WERI-Rb-1 (cell line): Measurements from ENCODE around the gene KIAA1549.
"Not testable (repeated sequence)": the region's sequence is repeated elsewhere in the genome, so short reads cannot be mapped to it uniquely, and the experiment has no call there.

ENCODE experiments used
- DNase-seq: peaks from one replicate; pipeline ENCODE4 v3.0.0-alpha.2; 2020
- H3K27ac ChIP-seq: fragments of 250-450 bp; sonication (Bioruptor Pico); 2 replicates; pipeline ENCODE4 v1.5.1; 2020; ENCODE audit warnings: mild to moderate bottlenecking, moderate library complexity
- H3K27me3 ChIP-seq: fragments of 250-450 bp; sonication (Bioruptor Pico); 2 replicates; pipeline ENCODE4 v1.5.1; 2021; ENCODE audit warnings: mild to moderate bottlenecking, low read depth, moderate library complexity; ENCODE audit not compliant: insufficient read depth, severe bottlenecking
- H3K36me3 ChIP-seq: fragments of 250-450 bp; sonication (Bioruptor Pico); 2 replicates; pipeline ENCODE4 v1.5.1; 2020; ENCODE audit warnings: mild to moderate bottlenecking, moderate library complexity
- H3K4me3 ChIP-seq: 2 replicates; pipeline ENCODE4 v1.5.1; 2011; ENCODE audit warnings: low read depth, mild to moderate bottlenecking, control low read depth, low read length
- H3K9me3 ChIP-seq: fragments of 250-450 bp; sonication (Bioruptor Pico); 2 replicates; pipeline ENCODE4 v1.5.1; 2021; ENCODE audit warnings: mild to moderate bottlenecking, moderate library complexity; ENCODE audit not compliant: severe bottlenecking
- TF ChIP-seq, protein P1 (sequence below): IDR thresholded peaks from 2 replicates; pipeline ENCODE4 v1.5.1; 2011; ENCODE audit warnings: low read depth, mild to moderate bottlenecking, control low read depth, inconsistent platforms, low read length

The KIAA1549 gene

DNA sequence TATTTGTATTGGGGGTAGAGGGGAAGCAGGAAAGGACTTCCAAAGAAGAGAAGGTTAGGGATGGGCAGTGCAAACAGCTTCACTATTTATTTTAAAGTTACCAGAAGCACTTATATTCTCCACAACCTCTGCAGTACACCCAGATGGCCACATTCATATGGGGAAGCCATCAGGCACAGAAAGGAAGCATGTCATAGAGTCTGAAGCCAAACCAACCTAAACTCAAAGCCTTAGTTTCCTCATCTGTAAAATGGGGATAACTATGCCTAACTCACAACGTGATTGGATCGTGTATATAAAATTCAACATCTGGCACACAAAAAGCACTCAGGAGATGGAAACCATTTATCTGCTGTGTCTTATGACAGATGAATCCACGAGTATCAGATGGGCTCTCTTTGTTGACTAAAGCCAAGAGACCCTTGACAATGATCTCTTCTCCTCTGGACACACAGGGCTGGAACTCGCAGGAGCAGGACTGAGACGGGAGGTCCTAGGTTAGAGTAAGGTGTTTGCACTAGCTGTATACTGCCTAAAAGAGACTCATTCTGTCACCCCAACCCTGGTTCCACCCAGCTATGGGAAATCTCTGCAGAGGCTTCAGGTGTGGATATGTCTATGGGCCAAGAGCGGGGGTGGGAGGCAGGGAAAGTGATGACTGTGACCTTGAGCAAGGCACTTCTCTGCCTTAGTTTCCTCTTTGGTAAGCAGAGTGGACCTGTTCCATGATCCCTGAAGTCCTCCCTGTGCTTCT is 1.8 kb downstream of the KIAA1549 start:
- Histone ChIP-seq H3K27me3 (no peaks in the 10 kb centered on the region), H3K4me3 (no peak overlapping the region), H3K36me3 (no peaks in the 10 kb centered on the region), H3K27ac (no peak overlapping the region), H3K9me3 (no peaks in the 10 kb centered on the region)
- TF ChIP-seq, protein P1, sequence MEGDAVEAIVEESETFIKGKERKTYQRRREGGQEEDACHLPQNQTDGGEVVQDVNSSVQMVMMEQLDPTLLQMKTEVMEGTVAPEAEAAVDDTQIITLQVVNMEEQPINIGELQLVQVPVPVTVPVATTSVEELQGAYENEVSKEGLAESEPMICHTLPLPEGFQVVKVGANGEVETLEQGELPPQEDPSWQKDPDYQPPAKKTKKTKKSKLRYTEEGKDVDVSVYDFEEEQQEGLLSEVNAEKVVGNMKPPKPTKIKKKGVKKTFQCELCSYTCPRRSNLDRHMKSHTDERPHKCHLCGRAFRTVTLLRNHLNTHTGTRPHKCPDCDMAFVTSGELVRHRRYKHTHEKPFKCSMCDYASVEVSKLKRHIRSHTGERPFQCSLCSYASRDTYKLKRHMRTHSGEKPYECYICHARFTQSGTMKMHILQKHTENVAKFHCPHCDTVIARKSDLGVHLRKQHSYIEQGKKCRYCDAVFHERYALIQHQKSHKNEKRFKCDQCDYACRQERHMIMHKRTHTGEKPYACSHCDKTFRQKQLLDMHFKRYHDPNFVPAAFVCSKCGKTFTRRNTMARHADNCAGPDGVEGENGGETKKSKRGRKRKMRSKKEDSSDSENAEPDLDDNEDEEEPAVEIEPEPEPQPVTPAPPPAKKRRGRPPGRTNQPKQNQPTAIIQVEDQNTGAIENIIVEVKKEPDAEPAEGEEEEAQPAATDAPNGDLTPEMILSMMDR = no peak
- no peak for DNase-seq

DNA sequence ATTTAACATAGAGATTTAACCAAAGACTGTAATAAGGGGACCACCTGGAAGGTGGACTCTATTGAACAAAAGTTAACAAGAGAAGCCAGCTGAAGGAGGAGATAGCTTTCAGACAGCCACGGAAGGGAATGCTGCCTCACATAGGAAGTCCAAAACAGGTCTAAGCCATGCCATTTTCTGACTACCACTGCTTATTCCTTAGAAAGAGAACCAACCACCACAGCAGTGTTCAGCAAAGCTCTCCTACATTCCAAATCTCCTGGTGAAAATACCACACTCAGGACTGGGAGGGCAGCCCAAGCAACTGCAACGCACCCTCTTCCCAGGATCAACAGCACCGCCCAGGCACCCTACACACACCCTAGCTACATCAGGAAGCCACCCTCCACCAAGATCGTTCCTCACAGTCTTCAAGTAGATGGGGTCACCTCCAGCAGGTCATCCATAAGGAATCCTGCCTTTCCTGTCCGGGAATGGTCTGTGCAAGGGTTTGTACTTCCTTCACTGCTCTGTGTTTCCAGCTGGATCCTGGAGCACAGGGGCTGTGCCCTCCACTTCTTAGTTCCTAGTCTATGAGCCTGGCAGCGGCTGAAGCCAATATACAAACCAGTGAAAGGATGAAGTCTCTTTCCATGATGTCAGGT is 2.5 kb downstream of the KIAA1549 start:
- H3K27me3 ChIP-seq = no peaks in the 10 kb centered on the region
- no peaks in the 10 kb centered on the region for H3K9me3 ChIP-seq
- no peak overlapping the region for H3K4me3 ChIP-seq
- no peak overlapping the region for H3K27ac ChIP-seq
- no peaks in the 10 kb centered on the region for H3K36me3 ChIP-seq
- TF ChIP-seq, protein P1 = no peak
- DNase-seq = no peak

GRCh38 chr7:138976161-138976560 is 5.0 kb downstream of the KIAA1549 start:
- not testable (repeated sequence) for H3K36me3 ChIP-seq, H3K4me3 ChIP-seq, H3K27me3 ChIP-seq, H3K27ac ChIP-seq, H3K9me3 ChIP-seq
- peak; percentile 53 for DNase-seq

DNA sequence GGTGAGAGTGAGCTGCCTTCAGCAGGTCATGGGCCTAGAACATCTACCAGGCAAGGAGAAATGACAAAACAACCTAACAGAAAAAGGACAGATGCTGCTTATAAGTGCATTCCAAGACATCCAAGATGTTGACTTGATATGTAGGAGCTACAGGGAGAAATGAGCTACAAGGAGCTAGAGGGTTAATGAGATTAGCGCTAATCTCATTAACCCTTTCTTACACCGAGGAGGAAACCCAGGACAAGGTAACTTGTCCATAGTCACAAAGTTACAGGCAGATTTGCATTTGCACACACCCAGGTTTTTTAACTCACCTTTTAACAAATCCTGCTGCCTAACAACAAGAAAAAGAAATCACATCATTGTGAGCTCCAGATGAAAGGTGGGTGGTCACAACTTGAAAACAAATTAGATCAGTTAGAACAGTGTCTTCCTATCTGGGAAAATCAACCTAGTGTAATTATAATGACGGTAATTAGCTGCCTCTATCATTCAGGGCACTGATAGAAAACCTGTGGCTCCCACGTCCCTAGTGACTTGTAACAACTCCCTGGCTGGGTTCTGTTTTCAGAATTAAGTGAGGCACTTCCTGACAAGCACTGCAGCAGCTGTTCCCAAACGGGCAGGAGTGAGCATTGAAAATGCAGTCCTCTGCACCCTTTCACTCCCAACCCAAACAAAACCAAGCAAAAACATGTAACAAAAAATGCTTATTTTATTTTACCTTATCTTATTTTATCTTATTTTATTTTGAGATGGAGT is 5.7 kb downstream of the KIAA1549 start:
- TF ChIP-seq, protein P1 = no peak
- Histone ChIP-seq H3K36me3 (no peaks in the 10 kb centered on the region), H3K27ac (no peak overlapping the region), H3K9me3 (no peaks in the 10 kb centered on the region), H3K4me3 (no peak overlapping the region), H3K27me3 (no peaks in the 10 kb centered on the region)
- no peak for DNase-seq

DNA sequence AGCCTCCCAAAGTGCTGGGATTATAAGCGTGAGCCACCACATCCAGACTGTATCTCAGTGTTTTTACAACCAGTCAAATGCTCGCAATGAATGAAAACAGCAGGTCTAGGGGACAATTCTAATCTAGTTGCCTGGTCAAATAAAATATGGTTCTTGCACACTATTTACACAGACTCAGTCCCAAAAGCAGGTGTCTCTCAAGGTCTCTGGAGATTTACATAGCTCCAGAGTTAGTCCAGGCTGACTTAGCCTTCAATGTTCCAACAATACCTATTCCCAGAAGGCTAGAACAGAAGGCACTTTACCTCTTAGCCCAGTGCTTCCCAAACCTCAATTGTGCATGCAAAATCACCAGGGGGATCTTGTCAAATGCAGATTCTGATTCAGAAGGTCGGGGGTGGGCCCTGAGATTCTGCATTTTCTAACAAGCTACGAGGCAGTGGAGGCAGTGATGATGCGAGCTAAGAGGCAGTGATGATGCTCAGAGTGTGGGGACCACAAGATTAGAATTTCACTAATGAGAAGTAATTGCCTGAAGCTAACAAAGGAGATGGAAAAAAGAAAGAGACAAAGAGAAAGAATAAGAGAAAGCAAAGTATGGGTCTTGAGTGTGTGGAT is 6.4 kb downstream of the KIAA1549 start:
- H3K36me3 ChIP-seq = no peaks in the 10 kb centered on the region
- no peak overlapping the region for H3K27ac ChIP-seq
- no peaks in the 10 kb centered on the region for H3K9me3 ChIP-seq
- TF ChIP-seq, protein P1 = no peak
- no peak overlapping the region for H3K4me3 ChIP-seq
- H3K27me3 ChIP-seq = no peaks in the 10 kb centered on the region
- no peak for DNase-seq

- no peak overlapping the region for H3K4me3 ChIP-seq
- DNase-seq = no peak
- TF ChIP-seq, protein P1 = no peak
- H3K27me3 ChIP-seq = no peaks in the 10 kb centered on the region
- H3K36me3 ChIP-seq = no peaks in the 10 kb centered on the region
- H3K27ac ChIP-seq = no peak overlapping the region
- no peaks in the 10 kb centered on the region for H3K9me3 ChIP-seq
These were observed 7.1 kb downstream of the KIAA1549 start for GRCh38 chr7:138974103-138974502.
